Esophagus muscularis mucosa (tissue), 4 donors: ENCODE results near the gene MYH11. TPM values are rescaled to one million over a fixed set of nuclear protein-coding genes. Genes with fewer than 3 reads are reported as not detected.
A peak's percentile ranks its signal among the peaks of the same experiment; 100 is the strongest.

Source experiments
- DNase-seq: peaks from one replicate; pipeline ENCODE4 v3.0.0-alpha.2; 2017; ENCODE audit errors: extremely low spot score
- H3K27ac ChIP-seq, 4 donors: fragments of 200-600 bp; sonication (generic); replicated peaks in 1 of 4; 1 replicate in 3 of 4; 2 replicates in 1 of 4; pipeline ENCODE4 v1.5.1; 2016 to 2019; ENCODE audit warnings: mild to moderate bottlenecking in 1 of 4
- H3K27me3 ChIP-seq, 4 donors: fragments of 200-600 bp; sonication (generic); one replicate each; pipeline versions ENCODE4 v1.5.1 to v1.6.0; 2016 to 2019
- H3K36me3 ChIP-seq, 4 donors: fragments of 200-600 bp; sonication (generic); one replicate each; pipeline ENCODE4 v1.5.1; 2016 to 2019
- H3K4me1 ChIP-seq, 4 donors: fragments of 200-600 bp; sonication (generic); one replicate each; pipeline ENCODE4 v1.5.1; 2016 to 2019
- H3K4me3 ChIP-seq, 4 donors: fragments of 200-600 bp; sonication (generic); 1 replicate in 2 of 4; 2 replicates in 2 of 4; pipeline ENCODE4 v1.5.1; 2016 to 2019; ENCODE audit warnings: mild to moderate bottlenecking in 4 of 4, moderate library complexity in 1 of 4
- H3K9me3 ChIP-seq, 4 donors: fragments of 200-600 bp; sonication (generic); 1 replicate in 3 of 4; 2 replicates in 1 of 4; pipeline ENCODE4 v1.5.1; 2016 to 2019
- EP300 ChIP-seq: sonication (generic); formaldehyde crosslinking; IDR thresholded peaks from one replicate; pipeline ENCODE4 v1.6.1; 2017; ENCODE audit warnings: antibody characterized with exemption
- POLR2A ChIP-seq: fragments of 450-650 bp; IDR thresholded peaks from one replicate; pipeline ENCODE4 v1.6.1; 2017; ENCODE audit warnings: antibody characterized with exemption, moderate library complexity, mild to moderate bottlenecking, low read depth
- POLR2AphosphoS5 ChIP-seq, 2 donors: sonication (generic); formaldehyde crosslinking; IDR thresholded peaks; one replicate each; pipeline ENCODE4 v1.6.1; 2017; ENCODE audit warnings: antibody characterized with exemption in 2 of 2
- WGBS: methylation state at CpG from one replicate; pipeline ENCODE4 v1.1.5; 2018; 5-methylcytosine and 5-hydroxymethylcytosine counted together
- intact Hi-C: fragments of 100-400 bp; cut with DNase I; formaldehyde crosslinking; loops from one replicate; pipeline ENCODE4 v1.15.1; 2023
- total RNA-seq, 4 donors: library from RNA; depleted of rRNA; stranded (reverse); fragments of >200 nt; gene quantifications; one replicate each; pipeline versions ENCODE4 v1.1.0 to v1.2.1, GENCODE V29; 2016
- TF ChIP-seq, protein P1 (sequence below), 3 experiments: fragments of 200-600 bp in 2 of 3; fragments of 450-650 bp in 1 of 3; sonication (generic) in 2 of 3; IDR thresholded peaks; one replicate each; pipeline ENCODE4 v1.5.1; 2017 to 2019; ENCODE audit warnings: antibody characterized with exemption in 3 of 3, mild to moderate bottlenecking in 2 of 3, moderate library complexity in 1 of 3

Gene MYH11
- total RNA-seq, 4 donors from 2014 or later: 9,583 to 20,476 (median 14,208) TPM

DNA sequence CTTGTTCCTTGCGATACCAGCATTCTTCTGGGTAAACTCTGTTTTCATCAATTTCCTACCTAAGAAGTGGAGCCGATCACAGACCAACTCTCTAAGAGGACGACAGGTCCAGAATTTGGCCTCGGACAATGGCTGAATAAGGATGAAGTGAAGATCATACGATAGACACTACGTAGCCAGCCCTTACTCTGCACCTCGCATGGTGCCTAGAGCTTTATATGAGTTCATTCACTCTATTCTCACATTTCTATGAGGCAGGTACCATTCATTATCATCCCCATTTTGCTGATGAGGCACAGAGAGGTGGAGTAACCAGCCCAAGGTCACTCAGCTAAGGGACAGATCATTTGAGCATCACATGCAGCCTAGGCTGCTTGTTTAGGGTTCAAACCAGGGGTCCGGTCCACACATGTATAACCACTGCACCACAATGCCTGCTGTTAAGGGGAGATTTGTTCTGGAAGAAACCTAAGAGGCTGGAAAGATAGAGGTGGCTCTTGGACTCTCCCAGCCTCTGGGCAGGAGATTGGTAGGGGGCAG is 78.6 kb downstream of the MYH11 start:
- H3K27me3 ChIP-seq: no peaks in the 10 kb centered on the region
- peak overlapping the region; percentile 71 to 77 (median 76) for H3K27ac ChIP-seq
- TF ChIP-seq, protein P1, sequence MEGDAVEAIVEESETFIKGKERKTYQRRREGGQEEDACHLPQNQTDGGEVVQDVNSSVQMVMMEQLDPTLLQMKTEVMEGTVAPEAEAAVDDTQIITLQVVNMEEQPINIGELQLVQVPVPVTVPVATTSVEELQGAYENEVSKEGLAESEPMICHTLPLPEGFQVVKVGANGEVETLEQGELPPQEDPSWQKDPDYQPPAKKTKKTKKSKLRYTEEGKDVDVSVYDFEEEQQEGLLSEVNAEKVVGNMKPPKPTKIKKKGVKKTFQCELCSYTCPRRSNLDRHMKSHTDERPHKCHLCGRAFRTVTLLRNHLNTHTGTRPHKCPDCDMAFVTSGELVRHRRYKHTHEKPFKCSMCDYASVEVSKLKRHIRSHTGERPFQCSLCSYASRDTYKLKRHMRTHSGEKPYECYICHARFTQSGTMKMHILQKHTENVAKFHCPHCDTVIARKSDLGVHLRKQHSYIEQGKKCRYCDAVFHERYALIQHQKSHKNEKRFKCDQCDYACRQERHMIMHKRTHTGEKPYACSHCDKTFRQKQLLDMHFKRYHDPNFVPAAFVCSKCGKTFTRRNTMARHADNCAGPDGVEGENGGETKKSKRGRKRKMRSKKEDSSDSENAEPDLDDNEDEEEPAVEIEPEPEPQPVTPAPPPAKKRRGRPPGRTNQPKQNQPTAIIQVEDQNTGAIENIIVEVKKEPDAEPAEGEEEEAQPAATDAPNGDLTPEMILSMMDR (IDR thresholded peaks at IDR 0.05): no peak
- no peak for TF ChIP-seq EP300
- TF ChIP-seq POLR2AphosphoS5 (IDR thresholded peaks at IDR 0.05): peak in 1 of 2 donors; percentile 79
- no peak for TF ChIP-seq POLR2A
- peaks cover 0 to 100% (median 99%) of the 10 kb centered on the region in 4 donors for H3K4me1 ChIP-seq
- 61% methylated on average over 8 of the region's 8 CpGs for WGBS
- intact Hi-C loops: no loop called here
- DNase-seq: no peak
- no peak overlapping the region for H3K4me3 ChIP-seq
- H3K36me3 ChIP-seq: peaks cover 0 to 100% (median 74%) of the 10 kb centered on the region in 4 donors
- no peaks in the 10 kb centered on the region for H3K9me3 ChIP-seq

DNA sequence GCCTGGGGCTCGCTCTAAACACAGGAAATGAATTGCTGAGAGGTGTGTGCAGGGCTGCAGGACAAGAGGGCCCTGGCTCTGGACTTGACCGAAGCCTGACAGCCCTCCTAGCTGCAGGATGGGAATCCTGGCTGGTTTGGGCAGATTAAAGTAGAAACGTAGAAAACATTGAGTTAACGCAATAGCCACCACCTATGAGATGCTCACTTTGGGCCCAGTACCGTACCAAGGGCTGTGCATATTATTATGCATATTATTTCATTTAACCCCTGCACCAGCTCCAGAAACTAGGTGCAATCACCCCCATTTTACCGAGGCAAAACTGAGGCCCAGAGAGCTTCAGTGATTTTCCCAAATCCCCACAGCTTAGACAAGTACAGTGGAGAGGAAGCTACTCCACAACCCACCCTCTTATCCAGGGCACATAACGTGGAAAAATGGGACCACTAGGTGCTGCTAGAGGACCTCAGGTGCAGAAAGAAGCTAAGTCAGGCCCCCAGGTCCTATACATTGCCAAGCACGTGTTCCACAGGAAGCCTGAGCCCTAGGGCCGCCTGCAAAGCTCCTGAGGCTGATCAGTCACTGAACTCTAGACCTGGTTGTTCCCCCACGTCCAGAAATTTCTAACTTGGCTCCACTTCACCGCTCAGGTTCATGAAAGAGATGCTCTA is 79.2 kb downstream of the MYH11 start:
- TF ChIP-seq, protein P1 (IDR thresholded peaks at IDR 0.05): peak in 2 of 3 experiments; percentile 3 to 16
- TF ChIP-seq POLR2AphosphoS5 (IDR thresholded peaks at IDR 0.05) (peak in 1 of 2 donors; percentile 25), EP300 (no peak), POLR2A (no peak)
- WGBS: 57% methylated on average over 9 of the region's 11 CpGs
- H3K9me3 ChIP-seq: no peaks in the 10 kb centered on the region
- H3K27ac ChIP-seq: peak overlapping the region; percentile 71 to 77 (median 76)
- no peak overlapping the region for H3K4me3 ChIP-seq
- H3K4me1 ChIP-seq: peaks cover 0 to 100% (median 99%) of the 10 kb centered on the region in 4 donors
- H3K27me3 ChIP-seq: no peaks in the 10 kb centered on the region
- DNase-seq: no peak
- H3K36me3 ChIP-seq: peaks cover 0 to 96% (median 75%) of the 10 kb centered on the region in 4 donors
- intact Hi-C loops: no loop called here

- H3K36me3 ChIP-seq: peaks cover 0 to 95% (median 76%) of the 10 kb centered on the region in 4 donors
- 60% methylated on average over 10 of the region's 10 CpGs for WGBS
- peak overlapping the region; percentile 71 to 77 (median 76) for H3K27ac ChIP-seq
- no peaks in the 10 kb centered on the region for H3K9me3 ChIP-seq
- no peaks in the 10 kb centered on the region for H3K27me3 ChIP-seq
- intact Hi-C loops: no loop called here
- H3K4me3 ChIP-seq: no peak overlapping the region
- peak; percentile 48 to 71 for TF ChIP-seq POLR2AphosphoS5 (IDR thresholded peaks at IDR 0.05)
- TF ChIP-seq, protein P1 (IDR thresholded peaks at IDR 0.05): no peak
- peaks cover 0 to 100% (median 99%) of the 10 kb centered on the region in 4 donors for H3K4me1 ChIP-seq
- DNase-seq: no peak
Measured at GRCh38 chr16:15776572-15776971, 80.3 kb downstream of the MYH11 start.

DNA sequence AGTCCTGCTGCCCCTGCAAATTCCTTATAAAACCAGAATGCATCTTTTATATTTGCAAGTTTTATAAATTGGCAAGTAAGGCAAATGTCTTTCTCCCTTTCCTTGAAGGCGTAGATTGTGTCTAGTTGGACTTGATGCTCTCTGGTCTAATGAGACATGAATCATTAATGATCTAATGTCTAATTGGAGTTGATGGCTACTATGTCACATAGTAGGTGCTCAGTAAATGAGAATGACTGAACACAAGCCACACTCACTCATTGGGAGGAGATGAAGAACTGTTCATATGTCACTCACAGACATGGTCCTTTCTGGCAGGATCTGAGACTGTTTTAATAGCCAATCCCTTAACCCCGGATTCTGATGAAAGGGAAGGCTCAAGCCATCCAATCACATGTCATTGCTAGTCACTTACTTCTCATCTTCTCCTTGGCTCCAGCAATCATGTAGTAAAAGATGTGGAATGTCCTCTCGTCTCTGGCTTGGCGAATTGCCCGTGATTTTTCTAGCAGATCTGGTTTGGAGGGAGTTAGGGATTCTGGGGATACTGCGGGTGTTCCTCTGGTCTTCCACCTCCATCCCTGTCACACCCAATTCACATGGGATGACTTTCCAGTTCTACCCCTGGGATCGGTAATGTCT is 81.0 kb downstream of the MYH11 start:
- intact Hi-C loops: no loop called here
- Histone ChIP-seq H3K9me3 (no peaks in the 10 kb centered on the region), H3K36me3 (peaks cover 0 to 95% (median 76%) of the 10 kb centered on the region in 4 donors), H3K27me3 (no peaks in the 10 kb centered on the region), H3K4me1 (peaks cover 0 to 100% (median 98%) of the 10 kb centered on the region in 4 donors), H3K4me3 (no peak overlapping the region), H3K27ac (peak overlapping the region; percentile 71 to 77 (median 76))
- TF ChIP-seq EP300: no peak
- TF ChIP-seq POLR2A: no peak
- peak; percentile 61 to 87 for TF ChIP-seq POLR2AphosphoS5 (IDR thresholded peaks at IDR 0.05)
- TF ChIP-seq, protein P1 (IDR thresholded peaks at IDR 0.05): no peak
- WGBS: 46% methylated on average over 7 of the region's 7 CpGs
- DNase-seq: no peak
